Keratinocyte (primary cell): ENCODE measurements around the gene GAD1. TPM values are rescaled to one million over a fixed set of nuclear protein-coding genes. Genes with fewer than 3 reads are reported as not detected.

Source experiments
- DNase-seq: peaks from one replicate; pipeline ENCODE4 v3.0.0-alpha.2; 2011; ENCODE audit warnings: low read depth, missing footprints, low spot score
- FAIRE-seq: peaks from 2 replicates; lab custom pipeline; 2011; peaks lifted over from hg19 to GRCh38; lab: Jason Lieb, UNC
- H2AFZ ChIP-seq: 2 replicates; pipeline ENCODE4 v1.6.0; 2012; ENCODE audit warnings: low read length, control low read depth, inconsistent platforms; ENCODE audit not compliant: control insufficient read depth
- H3K27ac ChIP-seq: 2 replicates; pipeline ENCODE4 v1.5.1; 2011; ENCODE audit warnings: low read length; ENCODE audit not compliant: control insufficient read depth, insufficient read depth
- H3K27me3 ChIP-seq: 3 replicates; pipeline ENCODE4 v1.6.0; 2011; ENCODE audit warnings: low read length; ENCODE audit not compliant: control insufficient read depth, insufficient read depth; ENCODE audit errors: extremely low read depth
- H3K36me3 ChIP-seq, 2 experiments: 2 replicates in 1 of 2; 3 replicates in 1 of 2; pipeline ENCODE4 v1.5.1; 2011; ENCODE audit warnings: low read length in 2 of 2, mild to moderate bottlenecking in 1 of 2; ENCODE audit not compliant: control insufficient read depth in 2 of 2, insufficient read depth in 2 of 2; ENCODE audit errors: extremely low read depth in 1 of 2
- H3K4me1 ChIP-seq: 3 replicates; pipeline ENCODE4 v1.5.1; 2011; ENCODE audit warnings: low read length; ENCODE audit not compliant: control insufficient read depth, insufficient read depth; ENCODE audit errors: extremely low read depth
- H3K4me2 ChIP-seq: 3 replicates; pipeline ENCODE4 v1.6.0; 2011; ENCODE audit warnings: low read depth, low read length; ENCODE audit not compliant: control insufficient read depth, insufficient read depth; ENCODE audit errors: extremely low read depth
- H3K4me3 ChIP-seq, 3 experiments: fragments of 200-600 bp in 1 of 3; sonication (generic) in 1 of 3; 2 replicates in 2 of 3; 3 replicates in 1 of 3; pipeline ENCODE4 v1.5.1; 2011 to 2016; ENCODE audit warnings: low read length in 3 of 3, mild to moderate bottlenecking in 3 of 3, control low read depth in 2 of 3, inconsistent platforms in 1 of 3, low read depth in 1 of 3, mixed read lengths in 1 of 3, mixed run types in 1 of 3, moderate library complexity in 1 of 3; ENCODE audit not compliant: control insufficient read depth in 2 of 3, insufficient read depth in 2 of 3; ENCODE audit errors: extremely low read depth in 1 of 3
- H3K79me2 ChIP-seq: 2 replicates; pipeline ENCODE4 v1.6.0; 2012; ENCODE audit warnings: low read length; ENCODE audit not compliant: control insufficient read depth, insufficient read depth
- H3K9ac ChIP-seq: 3 replicates; pipeline ENCODE4 v1.6.0; 2011; ENCODE audit warnings: low read length; ENCODE audit not compliant: control insufficient read depth, insufficient read depth; ENCODE audit errors: extremely low read depth
- H3K9me1 ChIP-seq: 3 replicates; pipeline ENCODE4 v1.6.0; 2011; ENCODE audit warnings: low read length; ENCODE audit not compliant: control insufficient read depth, insufficient read depth; ENCODE audit errors: extremely low read depth
- H3K9me3 ChIP-seq: 2 replicates; pipeline ENCODE4 v1.5.1; 2012; ENCODE audit warnings: low read depth, low read length; ENCODE audit not compliant: control insufficient read depth
- H4K20me1 ChIP-seq: 3 replicates; pipeline ENCODE4 v1.6.0; 2011; ENCODE audit warnings: low read length; ENCODE audit not compliant: control insufficient read depth, insufficient read depth; ENCODE audit errors: extremely low read depth
- EZH2 ChIP-seq: IDR thresholded peaks from one replicate; pipeline ENCODE4 v1.6.1; 2012; ENCODE audit warnings: inconsistent platforms, mild to moderate bottlenecking, low read length, moderate library complexity
- dilution Hi-C: fragments of 300-500 bp; cut with MboI; formaldehyde crosslinking; loops from one replicate; pipeline ENCODE4 v1.7.0; 2020; ENCODE audit warnings: low sequenced_read_pairs; ENCODE audit not compliant: extremely low pct_ligation_motif_present
- polyA plus RNA-seq, 5 experiments: library from polyadenylated mRNA; depleted of rRNA in 3 of 5; stranded (reverse) in 3 of 5; stranded (forward) in 1 of 5; unstranded in 1 of 5; fragments of >200 nt; gene quantifications; 1 replicate in 1 of 5; 2 replicates in 3 of 5; 3 replicates in 1 of 5; pipeline versions ENCODE4 v1.2.1 to v1.2.3, GENCODE V29; 2011 to 2012; ENCODE audit warnings: missing spikeins in 2 of 5, low read depth in 1 of 5, low replicate concordance in 1 of 5
- TF ChIP-seq, protein P1 (sequence below), 3 experiments: IDR thresholded peaks in 1 of 3; conservative IDR thresholded peaks in 1 of 3; optimal IDR thresholded peaks in 1 of 3; 2 replicates in 2 of 3; 3 replicates in 1 of 3; pipeline versions ENCODE3 to v1.5.1; 2011; ENCODE audit warnings: low read length in 3 of 3, mild to moderate bottlenecking in 3 of 3, moderate library complexity in 2 of 3, control low read depth in 1 of 3, inconsistent platforms in 1 of 3; ENCODE audit not compliant: insufficient read depth in 2 of 3; ENCODE audit errors: extremely low read depth in 1 of 3

The GAD1 gene
- polyA plus RNA-seq, 1 donor (not counting 4 experiments of a cell fraction or from before 2014, with no cell fraction given), result 5.9 TPM

DNA sequence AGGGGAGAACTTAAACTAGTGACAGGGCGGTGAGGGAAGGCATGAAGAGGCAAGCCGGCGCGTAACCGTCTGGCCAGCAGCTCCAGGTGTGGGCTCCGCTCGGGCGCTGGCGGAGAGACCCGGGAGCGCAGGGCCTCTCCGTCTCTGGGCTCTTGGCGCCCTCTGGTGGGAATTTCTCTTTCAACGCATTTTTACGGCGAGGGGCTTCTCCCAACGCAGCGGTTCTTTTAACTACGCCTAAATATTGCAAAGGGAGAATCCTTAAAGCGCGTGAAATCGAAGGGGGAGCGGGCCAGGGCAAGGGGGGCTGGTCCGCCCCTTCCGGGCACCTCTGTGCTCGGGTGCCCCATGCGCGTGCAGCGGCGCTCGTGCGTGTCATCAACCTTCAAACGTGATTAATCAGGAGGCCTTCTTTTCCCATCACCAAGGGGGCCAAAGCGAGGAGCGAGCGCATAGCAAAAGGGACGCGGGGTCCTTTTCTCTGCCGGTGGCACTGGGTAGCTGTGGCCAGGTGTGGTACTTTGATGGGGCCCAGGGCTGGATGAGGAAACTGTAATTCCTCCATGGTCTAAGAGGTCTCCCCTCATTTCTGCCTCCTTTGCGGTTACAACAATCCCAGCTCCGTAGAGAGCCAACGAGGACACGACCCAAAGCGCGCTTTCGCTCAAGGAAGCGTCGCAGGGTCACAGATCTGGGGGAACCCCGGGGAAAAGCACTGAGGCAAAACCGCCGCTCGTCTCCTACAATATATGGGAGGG is 762 bp upstream of the GAD1 start:
- Histone ChIP-seq H3K9ac (peak overlapping the region; percentile 53), H3K79me2 (no peaks in the 10 kb centered on the region), H3K27ac (no peak overlapping the region), H3K4me2 (peak overlapping the region; percentile 70), H3K9me3 (no peaks in the 10 kb centered on the region), H4K20me1 (no peaks in the 10 kb centered on the region), H3K4me1 (peaks cover 32% of the 10 kb centered on the region), H3K36me3 (no peaks in the 10 kb centered on the region), H3K4me3 (peak overlapping the region; percentile 41 to 58 (median 48)), H3K27me3 (peaks cover 65% of the 10 kb centered on the region), H3K9me1 (no peaks in the 10 kb centered on the region), H2AFZ (peak overlapping the region; percentile 23)
- DNase-seq (no peak), FAIRE-seq (no peak)
- dilution Hi-C loops, result no loop called here
- TF ChIP-seq EZH2, result no peak
- TF ChIP-seq, protein P1, sequence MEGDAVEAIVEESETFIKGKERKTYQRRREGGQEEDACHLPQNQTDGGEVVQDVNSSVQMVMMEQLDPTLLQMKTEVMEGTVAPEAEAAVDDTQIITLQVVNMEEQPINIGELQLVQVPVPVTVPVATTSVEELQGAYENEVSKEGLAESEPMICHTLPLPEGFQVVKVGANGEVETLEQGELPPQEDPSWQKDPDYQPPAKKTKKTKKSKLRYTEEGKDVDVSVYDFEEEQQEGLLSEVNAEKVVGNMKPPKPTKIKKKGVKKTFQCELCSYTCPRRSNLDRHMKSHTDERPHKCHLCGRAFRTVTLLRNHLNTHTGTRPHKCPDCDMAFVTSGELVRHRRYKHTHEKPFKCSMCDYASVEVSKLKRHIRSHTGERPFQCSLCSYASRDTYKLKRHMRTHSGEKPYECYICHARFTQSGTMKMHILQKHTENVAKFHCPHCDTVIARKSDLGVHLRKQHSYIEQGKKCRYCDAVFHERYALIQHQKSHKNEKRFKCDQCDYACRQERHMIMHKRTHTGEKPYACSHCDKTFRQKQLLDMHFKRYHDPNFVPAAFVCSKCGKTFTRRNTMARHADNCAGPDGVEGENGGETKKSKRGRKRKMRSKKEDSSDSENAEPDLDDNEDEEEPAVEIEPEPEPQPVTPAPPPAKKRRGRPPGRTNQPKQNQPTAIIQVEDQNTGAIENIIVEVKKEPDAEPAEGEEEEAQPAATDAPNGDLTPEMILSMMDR (optimal IDR thresholded peaks at IDR 0.05 in 1 of 3, IDR thresholded peaks at IDR 0.05 in 1 of 3, conservative IDR thresholded peaks at IDR 0.05 in 1 of 3; ENCODE audit: extremely low read depth in 1 of 3, insufficient read depth in 2 of 3, low read length in 3 of 3), result peak in 2 of 3 experiments; percentile 78 to 92

DNA sequence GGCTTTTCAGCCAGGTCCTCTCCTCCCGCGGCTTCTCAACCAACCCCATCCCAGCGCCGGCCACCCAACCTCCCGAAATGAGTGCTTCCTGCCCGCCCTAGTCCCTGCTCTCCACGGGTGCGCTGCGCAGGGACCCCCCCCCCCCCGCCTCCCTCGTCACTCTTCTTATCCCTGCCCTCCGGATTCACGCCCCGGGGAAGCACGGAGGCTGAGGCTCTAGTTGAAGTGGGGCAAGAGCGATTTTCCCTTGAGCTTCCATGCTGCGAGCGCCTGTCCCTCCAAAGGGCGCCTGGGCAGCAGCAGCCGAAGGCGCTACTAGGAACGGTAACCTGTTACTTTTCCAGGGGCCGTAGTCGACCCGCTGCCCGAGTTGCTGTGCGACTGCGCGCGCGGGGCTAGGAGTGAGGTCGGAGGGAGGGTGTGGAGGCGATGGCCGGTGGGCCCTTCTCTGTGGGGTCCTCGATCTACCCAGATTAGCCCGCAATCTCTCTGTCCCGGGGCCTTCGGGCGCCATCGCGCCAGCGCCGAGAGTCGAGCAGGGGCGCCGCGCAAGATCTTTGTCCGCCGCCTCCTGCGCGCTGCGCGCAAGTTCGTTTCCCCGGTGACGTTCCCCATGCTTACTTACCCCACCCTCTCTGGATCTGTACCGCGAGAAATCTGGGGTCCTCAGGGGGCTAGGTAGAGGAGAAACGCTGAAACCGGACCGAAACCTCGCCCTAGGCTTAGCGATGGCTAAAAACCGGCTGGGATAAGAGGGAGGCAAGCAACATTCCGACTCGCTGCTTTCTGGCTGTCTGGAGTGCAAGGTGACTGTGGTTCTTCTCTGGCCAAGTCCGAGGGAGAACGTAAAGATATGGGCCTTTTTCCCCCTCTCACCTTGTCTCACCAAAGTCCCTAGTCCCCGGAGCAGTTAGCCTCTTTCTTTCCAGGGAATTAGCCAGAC is 677 bp downstream of the GAD1 start:
- no peak for FAIRE-seq
- peak overlapping the region; percentile 41 to 58 (median 48) for H3K4me3 ChIP-seq

More for the DNA sequence above, 677 bp downstream of the GAD1 start:
- H3K9me1 ChIP-seq, result no peaks in the 10 kb centered on the region
- no peak overlapping the region for H3K27ac ChIP-seq
- no peaks in the 10 kb centered on the region for H3K9me3 ChIP-seq
- dilution Hi-C loops, result no loop called here
- H4K20me1 ChIP-seq, result no peaks in the 10 kb centered on the region
- no peaks in the 10 kb centered on the region for H3K36me3 ChIP-seq
- H3K9ac ChIP-seq, result peak overlapping the region; percentile 53
- H2AFZ ChIP-seq, result peak overlapping the region; percentile 82
- no peak for DNase-seq
- TF ChIP-seq, protein P1 (optimal IDR thresholded peaks at IDR 0.05 in 1 of 3, IDR thresholded peaks at IDR 0.05 in 1 of 3, conservative IDR thresholded peaks at IDR 0.05 in 1 of 3; ENCODE audit: extremely low read depth in 1 of 3, insufficient read depth in 2 of 3, low read length in 3 of 3), result no peak
- no peak for TF ChIP-seq EZH2
- peaks cover 44% of the 10 kb centered on the region for H3K4me1 ChIP-seq
- no peaks in the 10 kb centered on the region for H3K79me2 ChIP-seq
- peak overlapping the region; percentile 70 for H3K4me2 ChIP-seq
- peaks cover 80% of the 10 kb centered on the region for H3K27me3 ChIP-seq
